CMK (cell line): ENCODE data around the gene ZBTB8B.
"Not testable (repeated sequence)": the region's sequence is repeated elsewhere in the genome, so short reads cannot be mapped to it uniquely, and the experiment has no call there.

Experiments
- DNase-seq: peaks from one replicate; pipeline ENCODE4 v3.0.0-alpha.2; 2010; ENCODE audit warnings: low read depth

ZBTB8B gene

GRCh38 chr1:32464716-32465577 is at the start of gene ZBTB8B:
Gene ZBTB8B, plus strand, starts transcription at chr1:32465072. Its CDS starts 5,553 bp downstream, at chr1:32470625.
- DNase-seq, result no peak

DNA sequence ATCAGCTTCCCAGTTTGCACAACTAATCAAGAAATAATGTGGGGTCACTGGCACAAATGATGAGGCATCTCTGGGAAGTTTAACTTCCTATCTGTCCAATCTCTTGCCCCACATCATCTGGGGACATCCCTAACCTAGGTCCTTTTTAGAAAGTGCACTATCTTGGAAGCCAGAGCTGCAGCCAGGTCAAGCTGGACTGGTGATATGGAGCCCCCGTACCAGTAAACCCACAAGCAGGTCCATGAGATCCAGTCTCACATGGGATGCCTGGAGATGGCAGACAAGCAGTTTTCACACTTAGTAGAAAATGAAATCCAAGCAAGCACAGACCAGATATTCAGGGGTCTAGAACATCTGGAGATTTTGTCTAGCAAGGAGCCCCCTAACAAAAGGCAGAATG is 43.1 kb upstream of the ZBTB8B start:
- DNase-seq, result no peak

DNA sequence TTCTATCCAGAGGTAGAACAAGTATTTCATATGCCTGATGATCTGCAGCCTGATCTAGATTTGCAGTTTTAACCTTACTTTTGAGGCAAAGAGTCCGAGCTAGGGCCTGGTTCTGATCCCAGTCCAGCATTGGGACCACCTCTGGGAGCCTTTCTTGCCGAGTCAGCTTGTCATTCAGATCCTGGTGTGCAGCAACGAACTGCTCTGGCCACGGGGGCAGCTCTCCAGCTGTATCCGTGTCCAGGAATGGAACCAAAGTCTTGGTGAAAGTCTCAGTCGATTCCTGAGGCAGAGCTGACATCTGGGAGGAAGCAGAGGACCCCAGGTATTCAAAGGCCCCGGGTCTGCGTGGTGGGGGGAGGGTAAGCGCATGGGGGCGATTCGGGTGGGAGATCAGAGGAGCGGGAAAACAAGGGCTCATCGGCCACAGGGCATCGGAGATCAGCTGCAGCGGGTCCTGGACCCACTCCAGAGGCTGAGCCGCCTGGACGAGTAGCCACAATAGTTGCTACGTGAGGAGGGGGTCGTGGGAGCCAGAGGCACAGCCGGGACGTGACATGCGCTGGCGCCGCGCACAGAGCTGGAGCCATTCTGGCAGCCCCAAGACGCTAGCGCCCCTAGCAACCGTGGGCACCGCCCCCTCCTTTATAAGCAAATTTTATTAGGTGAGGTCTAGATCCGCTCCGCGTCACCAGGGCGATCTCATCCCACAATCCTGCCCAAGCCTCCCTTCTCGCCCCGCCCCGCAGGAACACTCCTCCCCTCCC is 38.2 kb upstream of the ZBTB8B start:
- DNase-seq, result no peak

DNA sequence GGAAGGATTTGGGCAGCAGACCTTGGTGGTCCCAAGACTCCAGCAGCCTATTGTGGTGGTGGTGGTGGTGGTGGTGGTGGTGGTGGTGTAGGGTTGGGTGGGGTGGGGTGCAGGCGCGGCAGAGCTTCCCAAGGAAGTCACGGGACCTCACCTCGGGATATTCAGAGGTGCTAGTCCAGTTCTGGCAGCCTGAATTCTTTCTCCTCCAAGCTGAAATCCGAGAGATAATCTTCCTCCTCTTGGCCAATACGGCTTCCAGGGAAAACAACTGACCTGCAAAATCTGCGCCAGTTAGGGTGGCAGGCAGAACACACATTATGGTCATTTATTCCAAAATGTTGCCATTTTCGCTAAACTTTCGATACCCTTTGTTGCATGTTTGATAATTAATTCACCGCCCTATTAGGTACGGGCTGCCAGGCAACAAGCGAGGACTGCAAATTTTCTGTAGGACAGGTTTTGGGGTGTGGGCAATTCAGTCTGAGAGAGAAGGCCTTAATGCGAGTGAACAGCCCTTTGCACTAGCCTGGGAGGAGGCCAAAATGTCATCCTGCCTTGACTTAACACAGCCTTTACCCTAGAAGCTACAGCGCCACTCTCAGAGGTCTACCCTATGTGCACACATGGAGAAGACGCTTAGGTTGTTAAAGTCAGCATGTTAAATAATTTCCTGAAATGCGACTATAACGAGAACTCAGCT is 37.5 kb upstream of the ZBTB8B start:
- no peak for DNase-seq

DNA sequence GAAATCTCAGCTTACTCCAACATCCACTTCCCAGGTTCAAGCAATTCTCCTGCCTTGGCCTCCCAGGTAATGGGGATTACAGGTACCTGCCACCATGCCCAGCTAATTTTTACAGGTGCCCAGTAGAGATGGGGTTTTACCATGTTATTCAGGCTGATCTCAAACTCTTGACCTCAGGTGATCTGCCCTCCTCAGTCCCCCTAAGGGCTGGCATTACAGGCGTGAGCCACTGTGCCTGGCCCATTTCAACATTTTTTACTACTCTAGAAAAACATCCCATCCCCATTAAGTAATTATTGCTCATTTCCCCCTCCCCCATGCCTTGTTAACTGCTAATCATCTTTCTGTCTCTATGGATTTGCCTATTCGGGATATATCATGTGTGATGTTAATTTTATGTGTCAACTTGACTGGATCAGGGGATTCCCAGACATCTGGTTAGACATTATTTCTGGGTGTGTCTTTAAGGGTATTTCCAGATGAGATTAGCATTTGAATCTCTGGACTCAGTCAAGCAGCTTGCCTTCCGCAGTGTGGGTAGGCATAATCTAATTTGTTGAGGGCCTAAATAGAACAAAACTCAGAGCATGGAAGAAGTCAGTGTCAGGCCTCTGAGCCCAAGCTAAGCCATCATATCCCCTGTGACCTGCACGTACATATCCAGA is 33.0 kb upstream of the ZBTB8B start:
- no peak for DNase-seq

DNA sequence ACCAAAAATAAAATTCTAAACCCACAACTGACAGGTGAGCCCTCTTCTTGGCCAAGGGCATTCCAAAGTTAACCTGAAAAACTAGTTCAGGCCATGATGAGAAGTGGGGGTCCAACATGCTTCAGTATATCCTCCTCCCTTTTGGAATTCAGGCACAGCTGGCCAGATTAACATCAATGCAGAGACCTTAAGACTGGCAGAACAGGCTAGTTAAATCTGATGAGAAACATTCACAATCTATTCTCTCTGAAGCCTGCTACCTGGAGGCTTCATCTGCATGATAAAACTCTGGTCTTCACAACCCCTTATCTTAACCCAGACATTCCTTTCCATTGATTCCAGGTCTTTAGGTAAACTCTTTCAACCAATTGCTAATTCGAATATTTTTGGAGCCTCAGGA is 26.7 kb upstream of the ZBTB8B start:
- no peak for DNase-seq

GRCh38 chr1:32438777-32439176 is 26.1 kb upstream of the ZBTB8B start:
- not testable (repeated sequence) for DNase-seq

DNA sequence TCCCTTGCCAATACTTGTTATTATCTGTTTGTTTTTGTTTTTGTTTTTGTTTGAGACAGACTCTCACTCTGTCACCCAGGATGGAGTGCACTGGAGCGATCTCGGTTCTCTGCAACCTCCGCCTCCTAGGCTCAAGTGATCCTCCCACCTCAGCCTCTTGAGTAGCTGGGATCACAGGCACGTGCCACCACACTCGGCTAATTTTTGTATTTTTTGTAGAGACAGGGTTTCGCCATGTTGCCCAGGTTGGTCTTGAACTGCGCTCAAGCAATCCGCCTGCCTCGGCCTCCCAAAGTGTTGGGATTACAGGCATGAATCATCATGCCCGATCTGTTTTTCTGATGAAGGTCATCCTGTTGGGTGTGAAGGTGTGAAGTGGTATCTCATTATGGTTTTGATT is 23.4 kb upstream of the ZBTB8B start:
- DNase-seq, result not testable (repeated sequence)

GRCh38 chr1:32447469-32448185 is 17.2 kb upstream of the ZBTB8B start:
- no peak for DNase-seq

GRCh38 chr1:32448186-32448772 is 16.6 kb upstream of the ZBTB8B start:
- DNase-seq, result peak; percentile 47

- DNase-seq, result no peak
Measured at GRCh38 chr1:32448773-32449456, 16.0 kb upstream of the ZBTB8B start.

DNA sequence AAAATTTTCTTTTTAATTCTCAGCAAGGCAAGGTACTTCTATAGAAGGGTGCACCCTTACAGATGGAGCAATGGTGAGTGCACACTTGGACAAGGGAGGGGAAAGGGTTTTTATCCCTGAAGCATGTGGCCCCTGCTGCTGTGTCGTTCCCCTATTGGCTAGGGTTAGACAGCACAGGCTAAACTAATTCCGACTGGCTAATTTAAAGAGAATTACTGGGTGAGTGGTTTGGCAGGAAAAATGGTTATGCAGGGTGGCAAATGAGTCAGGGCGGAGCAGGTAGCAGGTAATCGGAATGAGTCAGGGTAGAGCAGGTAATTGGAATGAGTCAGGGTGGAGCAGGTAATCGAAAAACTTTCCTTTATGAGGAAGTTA is 15.4 kb upstream of the ZBTB8B start:
- not testable (repeated sequence) for DNase-seq

- no peak for DNase-seq
Measured at GRCh38 chr1:32454726-32455125, 10.1 kb upstream of the ZBTB8B start.

- no peak for DNase-seq
Measured at GRCh38 chr1:32455958-32456357, 8.9 kb upstream of the ZBTB8B start.

- not testable (repeated sequence) for DNase-seq
Measured at GRCh38 chr1:32458798-32459197, 6.1 kb upstream of the ZBTB8B start.

DNA sequence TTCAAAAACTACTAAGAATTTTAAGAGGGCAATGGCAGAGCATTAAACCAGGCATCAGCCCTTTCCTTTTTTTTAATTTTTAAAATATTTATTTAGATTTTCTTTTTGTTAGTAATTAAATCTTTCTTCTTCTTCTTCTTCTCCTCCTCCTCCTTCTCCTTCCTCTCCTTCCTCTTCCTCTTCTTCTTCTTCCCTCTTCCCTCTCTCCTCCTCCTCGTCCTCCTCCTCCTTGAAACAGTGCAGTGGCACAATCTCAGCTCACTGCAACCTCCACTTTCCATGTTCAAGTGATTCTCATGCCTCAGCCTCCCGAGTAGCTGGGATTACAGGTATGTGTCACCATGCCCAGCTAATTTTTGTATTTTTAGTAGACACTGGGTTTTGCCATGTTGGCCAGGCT is 1.9 kb upstream of the ZBTB8B start:
- not testable (repeated sequence) for DNase-seq

DNA sequence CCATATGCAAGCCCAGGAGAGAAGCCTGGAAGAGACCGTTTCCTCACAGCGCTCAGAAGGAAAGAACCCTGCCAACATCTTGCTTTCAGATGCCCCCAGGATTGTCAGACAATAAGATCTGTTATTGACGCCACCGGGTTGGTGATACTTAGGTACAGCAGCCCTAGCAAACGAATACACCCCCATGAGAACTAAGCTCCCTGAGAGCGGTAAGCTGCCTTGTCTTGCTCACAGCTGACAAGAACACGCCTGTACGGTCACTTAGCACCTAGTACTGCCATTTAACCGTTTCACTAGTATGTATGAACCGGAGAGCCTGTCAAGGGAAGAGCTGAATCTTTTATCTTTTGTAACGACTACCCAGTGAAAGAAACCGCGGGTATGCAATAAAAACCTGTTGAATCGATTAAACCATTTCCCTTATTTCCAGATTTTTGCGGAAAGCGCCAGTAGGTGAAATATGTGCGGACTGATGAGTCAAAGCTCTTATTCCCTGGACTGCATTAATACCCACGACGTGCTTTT is 619 bp upstream of the ZBTB8B start:
- no peak for DNase-seq

GRCh38 chr1:32465578-32465933 is 684 bp downstream of the ZBTB8B start:
- no peak for DNase-seq

- no peak for DNase-seq
Measured at GRCh38 chr1:32466761-32467160, 1.9 kb downstream of the ZBTB8B start.

DNA sequence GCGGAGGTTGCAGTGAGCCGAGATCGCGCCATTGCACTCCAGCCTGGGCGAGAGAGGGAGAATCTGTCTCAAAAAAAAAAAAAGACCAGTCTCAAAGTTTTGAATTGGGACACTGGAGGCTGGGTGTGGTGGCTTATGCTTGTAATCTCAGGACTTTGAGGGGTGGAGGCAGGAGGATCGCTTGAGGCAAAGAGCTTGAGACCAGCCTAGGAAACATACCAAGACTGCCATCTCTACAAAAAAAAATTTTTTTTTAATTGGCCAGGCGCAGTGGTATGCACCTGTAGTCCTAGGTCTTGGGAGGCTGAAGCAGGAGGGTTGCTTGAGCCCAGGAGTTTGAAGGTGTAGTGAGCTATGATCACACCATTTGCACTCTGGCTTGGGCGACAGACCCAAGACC is 3.9 kb downstream of the ZBTB8B start:
- no peak for DNase-seq
